ENCODE results near the gene HSPA8.
"Not testable (repeated sequence)": the region's sequence is repeated elsewhere in the genome, so short reads cannot be mapped to it uniquely, and the experiment has no call there.

Gene HSPA8

GRCh38 chr11:123062892-123063825 lies 1.2 kb upstream of the HSPA8 start:
- DNase-seq (ENCODE audit: low read depth): peak; percentile 72
- no peak for TF ChIP-seq CTCF (conservative IDR thresholded peaks at IDR 0.05; ENCODE audit: control insufficient read depth, insufficient read depth, low read depth, low read length)
- H3K4me3 ChIP-seq (ENCODE audit: control insufficient read depth, low read depth, low read length): peak overlapping the region; percentile 100

- peak overlapping the region; percentile 100 for H3K4me3 ChIP-seq (ENCODE audit: control insufficient read depth, low read depth, low read length)
- peak; percentile 99 for DNase-seq (ENCODE audit: low read depth)
- TF ChIP-seq CTCF (conservative IDR thresholded peaks at IDR 0.05; ENCODE audit: control insufficient read depth, insufficient read depth, low read depth, low read length): no peak
Observed at GRCh38 chr11:123062158-123062891, 389 bp upstream of the HSPA8 start.

- no peak for DNase-seq (ENCODE audit: low read depth)
- H3K4me3 ChIP-seq (ENCODE audit: control insufficient read depth, low read depth, low read length): peak overlapping the region; percentile 100
- no peak for TF ChIP-seq CTCF (conservative IDR thresholded peaks at IDR 0.05; ENCODE audit: control insufficient read depth, insufficient read depth, low read depth, low read length)
Observed at GRCh38 chr11:123060277-123061000, 1.5 kb downstream of the HSPA8 start.

GRCh38 chr11:123059041-123059920 lies 2.7 kb downstream of the HSPA8 start:
- peak overlapping the region; percentile 100 for H3K4me3 ChIP-seq (ENCODE audit: control insufficient read depth, low read depth, low read length)
- DNase-seq (ENCODE audit: low read depth): not testable (repeated sequence)

- DNase-seq (ENCODE audit: low read depth): no peak
- H3K4me3 ChIP-seq (ENCODE audit: control insufficient read depth, low read depth, low read length): no peak overlapping the region
Observed at GRCh38 chr11:123057661-123058305, 4.2 kb downstream of the HSPA8 start.

More at GRCh38 chr11:123057661-123058305, 4.2 kb downstream of the HSPA8 start:
- no peak for TF ChIP-seq CTCF (conservative IDR thresholded peaks at IDR 0.05; ENCODE audit: control insufficient read depth, insufficient read depth, low read depth, low read length)
